Thyroid gland (tissue), 4 donors: Measurements from ENCODE around the gene NVL. TPM values are rescaled to one million over a fixed set of nuclear protein-coding genes. Genes with fewer than 3 reads are reported as not detected.
"Not testable (repeated sequence)": the region's sequence is repeated elsewhere in the genome, so short reads cannot be mapped to it uniquely, and the experiment has no call there.

Experiments used
- DNase-seq, 2 donors: peaks; one replicate each; pipeline ENCODE4 v3.0.0-alpha.2; 2019
- H3K27ac ChIP-seq, 3 donors: fragments of 200-600 bp; sonication (generic); 1 replicate in 2 of 3; 2 replicates in 1 of 3; pipeline ENCODE4 v1.5.1; 2016 to 2019; ENCODE audit warnings: mild to moderate bottlenecking in 1 of 3, moderate library complexity in 1 of 3
- H3K27me3 ChIP-seq: fragments of 200-600 bp; sonication (generic); one replicate; pipeline ENCODE4 v1.5.1; 2019
- H3K36me3 ChIP-seq, 2 donors: fragments of 200-600 bp; sonication (generic); one replicate each; pipeline ENCODE4 v1.5.1; 2016 to 2019
- H3K4me1 ChIP-seq, 2 donors: fragments of 200-600 bp; sonication (generic); one replicate each; pipeline ENCODE4 v1.5.1; 2017 to 2019
- H3K4me3 ChIP-seq, 3 donors: fragments of 200-600 bp; sonication (generic); replicated peaks in 1 of 3; 1 replicate in 2 of 3; 2 replicates in 1 of 3; pipeline ENCODE4 v1.5.1; 2016; ENCODE audit warnings: mild to moderate bottlenecking in 1 of 3
- H3K9me3 ChIP-seq: fragments of 200-600 bp; sonication (generic); one replicate; pipeline ENCODE4 v1.5.1; 2017
- CTCF ChIP-seq, 6 experiments: fragments of 200-600 bp in 3 of 6; fragments of 450-650 bp in 3 of 6; sonication (generic) in 3 of 6; IDR thresholded peaks; one replicate each; pipeline ENCODE4 v1.5.1; 2016 to 2019; ENCODE audit warnings: antibody characterized with exemption in 6 of 6, mild to moderate bottlenecking in 2 of 6, inconsistent platforms in 1 of 6, moderate library complexity in 1 of 6
- POLR2A ChIP-seq, 2 donors: fragments of 450-650 bp; IDR thresholded peaks; one replicate each; pipeline ENCODE4 v1.6.1; 2017; ENCODE audit warnings: antibody characterized with exemption in 2 of 2, mild to moderate bottlenecking in 2 of 2, moderate library complexity in 1 of 2
- WGBS, 2 donors: methylation state at CpG; one replicate each; pipeline ENCODE4 v1.1.5; 2017; 5-methylcytosine and 5-hydroxymethylcytosine counted together
- intact Hi-C: fragments of 100-400 bp; cut with DNase I; formaldehyde crosslinking; loops from one replicate; pipeline ENCODE4 v1.15.1; 2023
- total RNA-seq, 4 donors: library from RNA; depleted of rRNA; stranded (reverse); fragments of >200 nt; gene quantifications; one replicate each; pipeline ENCODE4 v1.2.3, GENCODE V29; 2016

The NVL gene
- total RNA-seq, 4 donors from 2014 or later: 18.9 to 34.1 (median 26.8) TPM

GRCh38 chr1:224216382-224216781 is 113.6 kb downstream of the NVL start:
- H3K27me3 ChIP-seq: no peaks in the 10 kb centered on the region
- peak; percentile 21 to 45 for DNase-seq
- intact Hi-C loops: no loop called here
- no peak overlapping the region for H3K4me3 ChIP-seq
- H3K9me3 ChIP-seq: no peaks in the 10 kb centered on the region
- H3K4me1 ChIP-seq: peaks cover 26 to 28% of the 10 kb centered on the region in 2 donors
- no peak overlapping the region for H3K27ac ChIP-seq
- H3K36me3 ChIP-seq: no peaks in the 10 kb centered on the region
- no peak for TF ChIP-seq POLR2A (IDR thresholded peaks at IDR 0.05)
- TF ChIP-seq CTCF (IDR thresholded peaks at IDR 0.05): no peak
- WGBS, 2 donors: 68 to 88% methylated on average over 8 of the region's 8 CpGs

- Histone ChIP-seq H3K9me3 (no peaks in the 10 kb centered on the region), H3K4me1 (peaks cover 37% of the 10 kb centered on the region in 2 donors), H3K27ac (peak overlapping the region; percentile 78 to 97 (median 81)), H3K36me3 (no peaks in the 10 kb centered on the region), H3K4me3 (no peak overlapping the region), H3K27me3 (no peaks in the 10 kb centered on the region)
- 31 to 40% methylated on average over 4 of the region's 4 CpGs for WGBS, 2 donors
- intact Hi-C loops: no loop called here
- TF ChIP-seq POLR2A (IDR thresholded peaks at IDR 0.05) (peak in 1 of 2 donors; percentile 38), CTCF (IDR thresholded peaks at IDR 0.05) (no peak)
- peak; percentile 77 to 88 for DNase-seq
These were observed 116.4 kb downstream of the NVL start for GRCh38 chr1:224213438-224214119.

- H3K4me1 ChIP-seq: peaks cover 37% of the 10 kb centered on the region in 2 donors
- intact Hi-C loops: no loop called here
- H3K27me3 ChIP-seq: no peaks in the 10 kb centered on the region
- no peaks in the 10 kb centered on the region for H3K9me3 ChIP-seq
- DNase-seq: peak in 1 of 2 donors; percentile 24
- H3K4me3 ChIP-seq: no peak overlapping the region
- WGBS, 2 donors: 80 to 83% methylated on average over 13 of the region's 13 CpGs
- H3K27ac ChIP-seq: peak overlapping the region; percentile 78 to 97 (median 81)
- TF ChIP-seq CTCF (IDR thresholded peaks at IDR 0.05): no peak
- TF ChIP-seq POLR2A (IDR thresholded peaks at IDR 0.05): no peak
- no peaks in the 10 kb centered on the region for H3K36me3 ChIP-seq
These were observed 117.3 kb downstream of the NVL start for GRCh38 chr1:224212618-224213061.

GRCh38 chr1:224211206-224211962 is 118.6 kb downstream of the NVL start:
- no peaks in the 10 kb centered on the region for H3K9me3 ChIP-seq
- H3K27ac ChIP-seq: peak overlapping the region; percentile 51 to 97 (median 78)
- peak; percentile 66 to 73 for DNase-seq
- WGBS, 2 donors: 15 to 28% methylated on average over 4 of the region's 4 CpGs
- no peak overlapping the region for H3K4me3 ChIP-seq
- TF ChIP-seq CTCF (IDR thresholded peaks at IDR 0.05): no peak
- peak in 1 of 2 donors; percentile 29 for TF ChIP-seq POLR2A (IDR thresholded peaks at IDR 0.05)
- intact Hi-C loops: no loop called here
- peaks cover 37% of the 10 kb centered on the region in 2 donors for H3K4me1 ChIP-seq
- H3K36me3 ChIP-seq: no peaks in the 10 kb centered on the region
- no peaks in the 10 kb centered on the region for H3K27me3 ChIP-seq

GRCh38 chr1:224205931-224206538 is 123.9 kb downstream of the NVL start:
- not testable (repeated sequence) for DNase-seq
- WGBS, 2 donors: 83 to 86% methylated on average over 10 of the region's 10 CpGs
- peak overlapping the region; percentile 70 to 86 (median 85) for H3K27ac ChIP-seq

More at GRCh38 chr1:224205931-224206538, 123.9 kb downstream of the NVL start:
- H3K9me3 ChIP-seq, H3K4me3 ChIP-seq, H3K27me3 ChIP-seq, intact Hi-C loops, H3K36me3 ChIP-seq: not testable (repeated sequence)
- H3K4me1 ChIP-seq: peaks cover 25 to 36% of the 10 kb centered on the region in 2 donors
